Measurements from ENCODE around the gene LDHD.

DNA sequence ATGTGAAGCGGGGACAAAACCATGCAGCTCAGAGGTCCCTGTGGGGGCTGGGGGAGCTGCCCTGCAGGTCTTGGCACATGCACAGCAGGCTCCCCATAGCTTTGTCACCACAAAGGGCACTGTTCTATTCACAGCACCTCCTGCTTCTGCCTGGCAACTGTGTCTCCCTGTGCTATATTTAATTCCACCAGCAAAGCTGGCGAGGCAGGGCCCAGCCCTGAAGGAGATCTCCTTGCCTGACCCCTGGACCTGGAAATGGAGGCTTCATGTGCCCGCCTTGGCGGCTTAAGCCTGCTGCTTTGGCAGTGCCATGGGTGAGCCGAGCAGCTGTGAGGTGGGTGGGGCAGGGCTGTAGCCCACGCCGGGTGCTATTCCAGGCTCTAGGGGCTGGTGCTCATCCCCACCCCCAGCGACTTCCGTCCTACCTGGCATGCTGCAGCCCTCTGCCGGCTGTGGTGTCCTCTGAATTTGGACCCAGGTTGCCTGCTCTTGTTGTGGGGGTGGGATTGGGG is 6.8 kb downstream of the LDHD start:
- no peak for TF ChIP-seq ELF1 (CRISPR knock-in tag; IDR thresholded peaks at IDR 0.05)
- no peak for TF ChIP-seq ZNF143 (CRISPR knock-in tag; IDR thresholded peaks at IDR 0.05)
- no peak for TF ChIP-seq ZNF292 (CRISPR knock-in tag; IDR thresholded peaks at IDR 0.05; ENCODE audit: borderline replicate concordance, low read depth)
- TF ChIP-seq, protein P1, sequence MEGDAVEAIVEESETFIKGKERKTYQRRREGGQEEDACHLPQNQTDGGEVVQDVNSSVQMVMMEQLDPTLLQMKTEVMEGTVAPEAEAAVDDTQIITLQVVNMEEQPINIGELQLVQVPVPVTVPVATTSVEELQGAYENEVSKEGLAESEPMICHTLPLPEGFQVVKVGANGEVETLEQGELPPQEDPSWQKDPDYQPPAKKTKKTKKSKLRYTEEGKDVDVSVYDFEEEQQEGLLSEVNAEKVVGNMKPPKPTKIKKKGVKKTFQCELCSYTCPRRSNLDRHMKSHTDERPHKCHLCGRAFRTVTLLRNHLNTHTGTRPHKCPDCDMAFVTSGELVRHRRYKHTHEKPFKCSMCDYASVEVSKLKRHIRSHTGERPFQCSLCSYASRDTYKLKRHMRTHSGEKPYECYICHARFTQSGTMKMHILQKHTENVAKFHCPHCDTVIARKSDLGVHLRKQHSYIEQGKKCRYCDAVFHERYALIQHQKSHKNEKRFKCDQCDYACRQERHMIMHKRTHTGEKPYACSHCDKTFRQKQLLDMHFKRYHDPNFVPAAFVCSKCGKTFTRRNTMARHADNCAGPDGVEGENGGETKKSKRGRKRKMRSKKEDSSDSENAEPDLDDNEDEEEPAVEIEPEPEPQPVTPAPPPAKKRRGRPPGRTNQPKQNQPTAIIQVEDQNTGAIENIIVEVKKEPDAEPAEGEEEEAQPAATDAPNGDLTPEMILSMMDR (CRISPR knock-in tag; IDR thresholded peaks at IDR 0.05) = no peak
- TF ChIP-seq, protein P2, sequence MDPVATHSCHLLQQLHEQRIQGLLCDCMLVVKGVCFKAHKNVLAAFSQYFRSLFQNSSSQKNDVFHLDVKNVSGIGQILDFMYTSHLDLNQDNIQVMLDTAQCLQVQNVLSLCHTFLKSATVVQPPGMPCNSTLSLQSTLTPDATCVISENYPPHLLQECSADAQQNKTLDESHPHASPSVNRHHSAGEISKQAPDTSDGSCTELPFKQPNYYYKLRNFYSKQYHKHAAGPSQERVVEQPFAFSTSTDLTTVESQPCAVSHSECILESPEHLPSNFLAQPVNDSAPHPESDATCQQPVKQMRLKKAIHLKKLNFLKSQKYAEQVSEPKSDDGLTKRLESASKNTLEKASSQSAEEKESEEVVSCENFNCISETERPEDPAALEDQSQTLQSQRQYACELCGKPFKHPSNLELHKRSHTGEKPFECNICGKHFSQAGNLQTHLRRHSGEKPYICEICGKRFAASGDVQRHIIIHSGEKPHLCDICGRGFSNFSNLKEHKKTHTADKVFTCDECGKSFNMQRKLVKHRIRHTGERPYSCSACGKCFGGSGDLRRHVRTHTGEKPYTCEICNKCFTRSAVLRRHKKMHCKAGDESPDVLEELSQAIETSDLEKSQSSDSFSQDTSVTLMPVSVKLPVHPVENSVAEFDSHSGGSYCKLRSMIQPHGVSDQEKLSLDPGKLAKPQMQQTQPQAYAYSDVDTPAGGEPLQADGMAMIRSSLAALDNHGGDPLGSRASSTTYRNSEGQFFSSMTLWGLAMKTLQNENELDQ (CRISPR knock-in tag; IDR thresholded peaks at IDR 0.05; ENCODE audit: borderline replicate concordance) = no peak
- TF ChIP-seq NFATC3 (CRISPR knock-in tag; IDR thresholded peaks at IDR 0.05) = no peak
- TF ChIP-seq STAG1 (CRISPR knock-in tag; IDR thresholded peaks at IDR 0.05) = no peak; the same call in 1 of the 2 replicates
